RWPE2 (cell line): Measurements from ENCODE around the gene LRP1B.

Experiments
- ATAC-seq: fragments of 200-7000 bp; cut with Tn5 transposase; 3 replicates; pipeline ENCODE4 v1.9.1; 2021; ENCODE audit warnings: low read depth
- DNase-seq: peaks from one replicate; pipeline ENCODE4 v3.0.0-alpha.2; 2020; ENCODE audit warnings: low spot score
- H3K27ac ChIP-seq: fragments of 450-650 bp; 2 replicates; pipeline ENCODE4 v1.5.1; 2017; ENCODE audit warnings: mild to moderate bottlenecking; ENCODE audit not compliant: poor library complexity, severe bottlenecking
- H3K27me3 ChIP-seq: fragments of 250-450 bp; sonication (Bioruptor Pico); 2 replicates; pipeline ENCODE4 v1.5.1; 2021; ENCODE audit warnings: mild to moderate bottlenecking, moderate library complexity; ENCODE audit not compliant: insufficient read depth, poor library complexity, severe bottlenecking
- H3K36me3 ChIP-seq: fragments of 250-450 bp; sonication (Bioruptor Pico); 2 replicates; pipeline ENCODE4 v1.5.1; 2020; ENCODE audit warnings: low read depth, mild to moderate bottlenecking, moderate library complexity
- H3K4me1 ChIP-seq: fragments of 250-450 bp; sonication (Bioruptor Pico); 2 replicates; pipeline ENCODE4 v1.5.1; 2021; ENCODE audit warnings: mild to moderate bottlenecking, moderate library complexity; ENCODE audit not compliant: insufficient read depth, poor library complexity, severe bottlenecking
- H3K4me3 ChIP-seq: fragments of 250-450 bp; sonication (Bioruptor Pico); 2 replicates; pipeline ENCODE4 v1.5.1; 2021; ENCODE audit warnings: mild to moderate bottlenecking, moderate library complexity; ENCODE audit not compliant: severe bottlenecking
- H3K9me3 ChIP-seq: fragments of 250-450 bp; sonication (Bioruptor Pico); 2 replicates; pipeline ENCODE4 v1.5.1; 2021; ENCODE audit warnings: mild to moderate bottlenecking, moderate library complexity; ENCODE audit not compliant: severe bottlenecking
- TF ChIP-seq, protein P1 (sequence below): fragments of 450-650 bp; IDR thresholded peaks from one replicate; pipeline ENCODE4 v1.5.1; 2017; ENCODE audit warnings: mild to moderate bottlenecking, moderate library complexity; ENCODE audit not compliant: poor library complexity, severe bottlenecking

LRP1B gene

DNA sequence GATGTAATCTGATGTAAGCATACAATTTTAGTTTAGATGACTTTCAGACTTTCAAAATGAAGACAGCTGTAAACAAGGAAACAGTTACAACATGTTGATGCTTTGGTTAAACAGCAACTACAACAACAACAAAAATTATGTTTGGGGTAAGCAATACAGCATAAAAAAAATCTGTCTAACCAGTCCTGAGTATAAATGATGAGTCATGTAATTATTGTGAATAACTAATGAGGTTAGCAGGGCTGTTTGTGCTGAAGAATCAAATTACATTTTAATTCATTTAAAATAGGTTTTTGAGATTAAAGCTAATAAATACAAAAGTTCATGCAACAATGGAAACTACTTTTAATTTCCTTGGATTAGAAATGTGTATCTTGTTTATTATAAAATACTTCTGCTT lies 266.9 kb downstream of the LRP1B start:
- H3K27me3 ChIP-seq: no peaks in the 10 kb centered on the region
- H3K36me3 ChIP-seq: no peaks in the 10 kb centered on the region
- H3K27ac ChIP-seq: no peak overlapping the region
- ATAC-seq: no peak
- H3K4me3 ChIP-seq: no peak overlapping the region
- TF ChIP-seq, protein P1, sequence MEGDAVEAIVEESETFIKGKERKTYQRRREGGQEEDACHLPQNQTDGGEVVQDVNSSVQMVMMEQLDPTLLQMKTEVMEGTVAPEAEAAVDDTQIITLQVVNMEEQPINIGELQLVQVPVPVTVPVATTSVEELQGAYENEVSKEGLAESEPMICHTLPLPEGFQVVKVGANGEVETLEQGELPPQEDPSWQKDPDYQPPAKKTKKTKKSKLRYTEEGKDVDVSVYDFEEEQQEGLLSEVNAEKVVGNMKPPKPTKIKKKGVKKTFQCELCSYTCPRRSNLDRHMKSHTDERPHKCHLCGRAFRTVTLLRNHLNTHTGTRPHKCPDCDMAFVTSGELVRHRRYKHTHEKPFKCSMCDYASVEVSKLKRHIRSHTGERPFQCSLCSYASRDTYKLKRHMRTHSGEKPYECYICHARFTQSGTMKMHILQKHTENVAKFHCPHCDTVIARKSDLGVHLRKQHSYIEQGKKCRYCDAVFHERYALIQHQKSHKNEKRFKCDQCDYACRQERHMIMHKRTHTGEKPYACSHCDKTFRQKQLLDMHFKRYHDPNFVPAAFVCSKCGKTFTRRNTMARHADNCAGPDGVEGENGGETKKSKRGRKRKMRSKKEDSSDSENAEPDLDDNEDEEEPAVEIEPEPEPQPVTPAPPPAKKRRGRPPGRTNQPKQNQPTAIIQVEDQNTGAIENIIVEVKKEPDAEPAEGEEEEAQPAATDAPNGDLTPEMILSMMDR: no peak
- no peaks in the 10 kb centered on the region for H3K9me3 ChIP-seq
- H3K4me1 ChIP-seq: no peaks in the 10 kb centered on the region
- DNase-seq: no peak

GRCh38 chr2:141856215-141856919 lies 274.4 kb downstream of the LRP1B start:
- Histone ChIP-seq H3K4me3 (no peak overlapping the region), H3K27me3 (no peaks in the 10 kb centered on the region), H3K36me3 (no peaks in the 10 kb centered on the region), H3K27ac (no peak overlapping the region), H3K4me1 (no peaks in the 10 kb centered on the region), H3K9me3 (no peaks in the 10 kb centered on the region)
- no peak for DNase-seq
- TF ChIP-seq, protein P1: no peak
- no peak for ATAC-seq

GRCh38 chr2:141848191-141848590 lies 282.6 kb downstream of the LRP1B start:
- TF ChIP-seq, protein P1: no peak
- Histone ChIP-seq H3K9me3 (no peaks in the 10 kb centered on the region), H3K27ac (no peak overlapping the region), H3K36me3 (no peaks in the 10 kb centered on the region), H3K4me1 (no peaks in the 10 kb centered on the region), H3K4me3 (no peak overlapping the region), H3K27me3 (no peaks in the 10 kb centered on the region)
- ATAC-seq (no peak), DNase-seq (no peak)

GRCh38 chr2:141844231-141844630 lies 286.6 kb downstream of the LRP1B start:
- H3K27me3 ChIP-seq: no peaks in the 10 kb centered on the region
- DNase-seq (no peak), ATAC-seq (no peak)
- no peaks in the 10 kb centered on the region for H3K9me3 ChIP-seq
- H3K36me3 ChIP-seq: no peaks in the 10 kb centered on the region
- H3K4me1 ChIP-seq: no peaks in the 10 kb centered on the region
- TF ChIP-seq, protein P1: no peak
- no peak overlapping the region for H3K4me3 ChIP-seq
- no peak overlapping the region for H3K27ac ChIP-seq

GRCh38 chr2:141835103-141835502 lies 295.7 kb downstream of the LRP1B start:
- H3K4me1 ChIP-seq: no peaks in the 10 kb centered on the region
- no peak overlapping the region for H3K4me3 ChIP-seq
- no peaks in the 10 kb centered on the region for H3K27me3 ChIP-seq
- no peaks in the 10 kb centered on the region for H3K36me3 ChIP-seq
- ATAC-seq (no peak), DNase-seq (no peak)
- H3K9me3 ChIP-seq: no peaks in the 10 kb centered on the region
- no peak overlapping the region for H3K27ac ChIP-seq
- TF ChIP-seq, protein P1: no peak
